Tibial nerve (tissue), 3 donors: ENCODE results near the gene ZNF217.

Experiments
- EP300 ChIP-seq, 2 donors: sonication (generic); formaldehyde crosslinking; IDR thresholded peaks; one replicate each; pipeline ENCODE4 v1.6.1; 2017; ENCODE audit warnings: antibody characterized with exemption in 2 of 2, mild to moderate bottlenecking in 1 of 2
- POLR2A ChIP-seq, 2 donors: fragments of 450-650 bp; IDR thresholded peaks; one replicate each; pipeline ENCODE4 v1.6.1; 2017; ENCODE audit warnings: antibody characterized with exemption in 2 of 2, mild to moderate bottlenecking in 2 of 2, moderate library complexity in 2 of 2

- TF ChIP-seq EP300 (IDR thresholded peaks at IDR 0.05) (no peak), POLR2A (IDR thresholded peaks at IDR 0.05) (no peak)
Observed at GRCh38 chr20:53636540-53637097, 43.0 kb upstream of the ZNF217 start.
